HG02884 (cell line): ENCODE data around the gene DAPK2.
"Not testable (repeated sequence)": the region's sequence is repeated elsewhere in the genome, so short reads cannot be mapped to it uniquely, and the experiment has no call there.

Experiments used
- ATAC-seq: cut with Tn5 transposase; IDR thresholded peaks from one replicate; pipeline ENCODE4 v1.9.1; 2021; ENCODE audit warnings: mild to moderate bottlenecking, moderate library complexity; ENCODE audit not compliant: unreplicated experiment

Gene DAPK2

GRCh38 chr15:63979262-63979793 is 67.0 kb downstream of the DAPK2 start:
- no peak for ATAC-seq

GRCh38 chr15:63978511-63979261 is 67.6 kb downstream of the DAPK2 start:
- ATAC-seq: no peak

GRCh38 chr15:63977119-63977518 is 69.2 kb downstream of the DAPK2 start:
- no peak for ATAC-seq

GRCh38 chr15:63974021-63974420 is 72.3 kb downstream of the DAPK2 start:
- ATAC-seq: no peak

GRCh38 chr15:63973212-63974009 is 72.9 kb downstream of the DAPK2 start:
- ATAC-seq: no peak

- no peak for ATAC-seq
Measured at GRCh38 chr15:63972801-63973200, 73.5 kb downstream of the DAPK2 start.

GRCh38 chr15:63971904-63972303 is 74.4 kb downstream of the DAPK2 start:
- ATAC-seq: no peak

- ATAC-seq: peak; percentile 25
Measured at GRCh38 chr15:63971427-63971805, 74.9 kb downstream of the DAPK2 start.

GRCh38 chr15:63970621-63971426 is 75.5 kb downstream of the DAPK2 start:
- ATAC-seq: peak; percentile 91

GRCh38 chr15:63969652-63970421 is 76.4 kb downstream of the DAPK2 start:
- no peak for ATAC-seq

GRCh38 chr15:63968700-63969099 is 77.6 kb downstream of the DAPK2 start:
- ATAC-seq: no peak

- no peak for ATAC-seq
Measured at GRCh38 chr15:63968122-63968524, 78.2 kb downstream of the DAPK2 start.

GRCh38 chr15:63967616-63968015 is 78.7 kb downstream of the DAPK2 start:
- no peak for ATAC-seq

- ATAC-seq: not testable (repeated sequence)
Measured at GRCh38 chr15:63962947-63963721, 83.2 kb downstream of the DAPK2 start.

- ATAC-seq: no peak
Measured at GRCh38 chr15:63953524-63953923, 92.8 kb downstream of the DAPK2 start.

GRCh38 chr15:63950911-63951481 is 95.3 kb downstream of the DAPK2 start:
- no peak for ATAC-seq

GRCh38 chr15:63948971-63949370 is 97.3 kb downstream of the DAPK2 start:
- no peak for ATAC-seq

- ATAC-seq: no peak
Measured at GRCh38 chr15:63948436-63948835, 97.8 kb downstream of the DAPK2 start.

GRCh38 chr15:63947228-63947627 is 99.1 kb downstream of the DAPK2 start:
- ATAC-seq: no peak
